Limb (tissue), 2 donors: ENCODE data around the gene KCNQ5.
A peak's percentile ranks its signal among the peaks of the same experiment; 100 is the strongest.

ENCODE experiments used
- DNase-seq, 2 donors: peaks; one replicate each; pipeline ENCODE4 v3.0.0-alpha.2; 2016; ENCODE audit errors: extremely low spot score in 2 of 2

Gene KCNQ5

DNA sequence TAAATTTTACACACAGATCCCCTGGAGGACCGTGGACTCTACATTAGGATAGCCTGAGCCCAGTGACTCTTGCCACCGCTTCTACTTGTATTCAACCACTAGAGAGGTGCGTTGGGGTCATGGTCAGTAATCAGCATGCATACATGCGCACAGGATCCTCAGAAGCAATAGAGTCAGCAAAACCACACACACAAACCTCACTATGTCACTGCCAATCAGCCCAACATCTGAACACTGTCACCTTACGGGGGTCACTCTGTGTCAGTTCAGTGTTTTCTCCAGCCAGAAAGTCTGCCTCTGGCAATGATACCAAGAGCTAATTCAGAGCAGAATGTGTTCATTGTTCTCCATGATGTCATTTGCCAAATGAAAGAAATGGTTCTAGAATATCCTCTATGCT lies 378.1 kb downstream of the KCNQ5 start:
- no peak for DNase-seq

DNA sequence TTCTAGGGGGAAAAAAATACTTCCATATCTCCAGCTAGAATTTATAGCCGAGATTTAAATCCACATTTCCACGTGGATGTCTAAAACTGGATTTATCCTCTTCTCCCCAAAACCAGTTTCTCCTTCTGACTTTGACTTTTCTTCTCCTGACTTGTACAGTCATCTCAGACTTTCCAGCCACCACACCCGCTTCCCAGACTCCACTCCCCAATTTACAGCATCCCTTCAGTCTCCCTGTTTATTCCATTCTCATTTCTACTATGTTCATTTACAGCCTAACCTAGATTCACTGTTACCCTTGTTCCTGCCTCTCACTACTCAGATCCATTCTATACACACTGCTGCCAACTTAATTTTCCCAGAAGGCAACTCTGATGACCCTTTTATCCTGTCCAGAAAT lies 378.6 kb downstream of the KCNQ5 start:
- DNase-seq, result no peak

DNA sequence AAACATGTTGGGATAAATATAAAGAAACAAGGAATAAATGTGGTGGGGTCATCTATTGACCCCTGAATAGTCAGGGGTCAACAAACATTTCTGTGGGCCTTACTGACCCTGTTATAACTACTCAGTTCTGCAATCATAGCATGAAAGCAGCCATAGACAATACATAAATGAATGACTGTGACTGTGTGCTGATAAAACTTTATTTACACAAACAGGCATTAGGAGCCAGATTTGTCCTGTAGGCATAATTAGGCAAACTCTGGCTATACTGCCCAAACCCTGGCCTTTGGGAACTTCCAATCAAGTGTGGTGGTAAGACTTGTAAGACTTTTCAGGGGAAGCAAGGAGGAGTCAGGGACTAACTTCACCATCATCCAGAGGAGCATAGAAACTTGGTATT lies 380.7 kb downstream of the KCNQ5 start:
- no peak for DNase-seq

DNA sequence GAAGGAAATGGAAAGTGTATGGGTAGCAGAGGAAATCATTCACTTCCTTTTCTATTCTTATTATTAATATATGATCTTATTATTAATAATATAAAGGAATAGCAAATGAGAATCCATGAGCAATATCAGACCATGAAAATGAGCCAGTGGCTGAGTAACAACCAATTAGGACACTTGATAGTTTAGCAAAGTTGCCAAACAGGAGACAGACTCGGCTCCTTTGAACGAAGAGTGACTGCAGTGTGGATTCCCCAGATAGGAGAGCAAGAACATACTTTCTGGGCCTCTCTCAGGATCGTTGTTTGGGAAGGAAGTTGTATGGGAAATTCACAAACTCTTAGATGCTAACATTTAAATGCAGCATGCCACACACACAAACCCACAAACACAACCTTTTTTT lies 381.4 kb downstream of the KCNQ5 start:
- no peak for DNase-seq

DNA sequence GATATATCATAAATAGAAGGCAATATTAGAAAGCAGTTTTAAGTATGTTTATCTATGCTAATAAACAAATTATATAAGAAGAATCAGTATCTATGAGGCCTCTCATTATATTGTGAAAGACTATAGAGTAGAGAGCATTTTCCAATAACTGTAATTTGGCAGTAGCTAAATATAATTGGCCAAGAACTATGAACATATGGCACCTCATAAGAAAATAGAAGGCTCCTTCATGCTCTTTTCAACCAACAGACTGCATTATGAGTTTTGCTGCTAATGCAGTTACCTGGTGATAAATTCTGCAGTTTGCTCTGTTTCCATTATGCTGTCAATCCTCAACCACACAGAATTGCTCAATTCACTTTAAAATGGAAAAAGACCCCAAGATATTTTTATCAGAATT lies 382.4 kb downstream of the KCNQ5 start:
- no peak for DNase-seq

DNA sequence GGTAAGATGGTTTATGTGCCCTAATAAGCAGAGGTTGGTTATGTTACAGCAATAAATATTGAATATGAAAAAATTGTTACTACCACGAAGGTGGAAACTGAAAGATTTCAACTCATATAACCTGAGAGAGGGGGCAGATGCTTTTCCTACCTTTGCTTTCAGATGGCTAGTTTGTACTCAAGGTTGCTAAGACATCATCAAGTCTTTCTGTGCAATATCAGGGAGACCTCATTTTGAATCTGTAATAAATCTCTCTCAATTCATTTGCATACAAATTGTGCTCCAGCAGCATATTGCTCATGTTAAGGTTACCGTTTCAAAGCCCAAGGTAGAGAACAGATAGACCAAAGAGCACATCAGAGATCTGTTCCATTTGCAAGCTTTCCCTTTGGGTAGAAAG lies 383.0 kb downstream of the KCNQ5 start:
- no peak for DNase-seq

DNA sequence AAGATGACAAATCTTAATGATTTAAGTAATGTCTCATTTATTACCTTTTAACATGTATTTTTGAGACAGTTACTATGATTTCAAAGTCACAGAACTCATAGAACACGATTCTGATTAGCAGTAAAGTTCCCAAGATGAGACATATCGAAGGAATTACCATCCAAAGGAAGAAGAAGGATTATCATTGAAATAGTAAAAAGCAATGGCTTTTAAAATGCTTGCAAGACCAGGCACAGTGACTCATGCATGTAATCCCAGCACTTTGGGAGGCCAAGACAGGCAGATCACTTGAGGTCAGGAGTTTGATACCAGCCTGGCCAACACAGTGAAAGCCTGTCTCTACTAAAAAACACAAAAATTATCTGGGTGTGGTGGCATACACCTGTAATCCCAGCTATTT lies 384.3 kb downstream of the KCNQ5 start:
- DNase-seq, result no peak

DNA sequence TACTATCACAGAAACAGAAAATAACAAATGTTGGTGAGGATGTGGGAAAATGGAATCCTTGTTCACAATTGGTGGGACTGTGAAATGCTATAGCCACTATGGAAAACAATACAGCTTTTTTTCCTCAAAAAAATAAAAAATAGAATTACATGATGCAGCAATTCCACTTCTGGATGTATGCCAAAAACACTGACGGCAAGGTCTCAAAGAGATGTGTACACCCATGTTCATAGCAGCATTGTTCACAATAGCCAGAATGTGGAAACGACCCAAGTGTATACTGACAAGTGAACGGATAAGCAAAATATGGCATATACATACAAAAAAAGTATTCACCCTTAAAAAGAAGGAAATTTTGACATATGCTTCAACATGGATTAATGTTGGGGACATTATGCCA lies 390.1 kb downstream of the KCNQ5 start:
- no peak for DNase-seq

DNA sequence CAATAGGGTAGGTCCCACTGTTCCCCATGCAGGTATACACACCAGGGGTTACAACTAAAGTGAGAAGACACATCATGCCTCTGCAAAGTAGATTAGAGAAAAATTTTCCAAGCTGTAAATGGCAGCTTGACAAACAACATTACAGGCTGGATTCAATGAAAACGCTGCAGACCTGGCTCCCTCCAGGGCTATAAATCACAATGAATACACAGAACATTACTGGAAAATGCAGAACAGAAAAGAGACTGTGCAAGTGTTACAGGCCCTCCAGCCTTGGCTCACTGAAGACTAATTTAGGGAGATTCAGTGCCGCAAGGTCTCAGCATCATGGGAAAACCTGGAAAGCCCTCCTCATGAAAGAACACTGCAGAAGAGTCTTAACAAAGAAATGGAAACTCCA lies 395.6 kb downstream of the KCNQ5 start:
- peak; percentile 24 to 29 for DNase-seq

DNA sequence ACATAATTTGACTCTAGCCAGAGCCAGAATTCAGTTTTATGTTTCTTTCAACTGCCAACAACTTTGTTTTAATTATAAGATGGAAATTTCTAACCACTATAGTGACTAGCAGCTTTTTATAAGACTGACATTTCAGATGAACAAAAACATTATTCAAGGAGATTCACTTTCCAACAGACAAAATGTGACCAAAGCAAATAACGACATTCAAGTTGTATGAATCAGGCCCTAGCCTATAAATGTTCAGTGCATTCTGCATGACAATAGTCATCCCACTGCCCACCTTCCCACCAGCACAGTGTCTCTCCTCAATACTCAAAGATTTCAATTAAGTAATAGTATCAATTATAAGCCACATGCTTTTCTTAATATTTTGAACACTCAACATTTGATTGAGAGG lies 402.7 kb downstream of the KCNQ5 start:
- no peak for DNase-seq

DNA sequence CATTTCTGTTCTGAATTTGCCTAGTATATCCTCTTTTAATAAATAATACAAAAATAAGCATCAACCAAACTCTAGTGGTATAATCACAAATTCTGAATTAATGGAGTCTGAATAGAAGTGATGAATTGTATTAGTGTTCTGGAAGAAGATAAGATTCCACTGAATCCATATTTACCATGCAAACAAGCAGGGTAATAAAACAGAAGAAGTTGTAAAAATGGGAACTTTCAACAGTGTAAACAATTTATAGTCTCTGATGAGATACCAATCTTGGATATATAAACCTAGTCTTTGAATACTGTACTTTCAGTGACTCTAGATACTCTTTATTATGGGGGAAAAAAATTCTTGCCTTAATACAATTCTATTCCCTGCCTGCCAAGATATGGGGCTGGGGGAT lies 405.8 kb downstream of the KCNQ5 start:
- no peak for DNase-seq

DNA sequence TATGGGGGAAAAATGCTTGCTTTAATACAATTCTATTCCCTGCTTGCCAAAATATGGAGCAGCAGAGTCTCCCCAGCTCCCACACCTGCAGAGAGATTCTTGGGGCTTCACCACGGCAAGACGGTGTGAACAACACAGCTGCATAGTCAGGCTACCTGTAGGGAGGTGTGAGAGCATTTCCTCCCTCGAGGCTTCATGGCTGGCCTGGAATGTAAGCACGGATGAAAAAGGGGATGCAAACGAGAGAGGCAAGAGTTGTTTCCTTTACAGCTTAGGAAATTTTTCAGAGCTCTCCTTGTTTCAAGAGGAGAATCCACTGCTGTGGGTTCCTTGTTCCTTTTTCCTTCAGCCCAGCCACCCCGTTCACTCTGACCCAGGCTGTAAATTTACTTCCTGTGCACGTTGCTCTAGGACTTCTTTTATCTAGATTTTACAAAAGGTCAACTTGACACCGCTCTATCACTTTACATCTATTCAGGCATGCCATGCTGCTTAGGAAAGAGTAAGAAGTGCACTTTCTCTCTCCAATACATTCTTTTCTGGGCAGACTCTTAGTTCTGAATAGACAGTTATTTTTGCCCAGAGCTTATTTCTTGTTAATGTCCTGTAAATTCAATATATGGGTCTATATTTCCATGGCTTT lies 406.4 kb downstream of the KCNQ5 start:
- DNase-seq, result no peak

DNA sequence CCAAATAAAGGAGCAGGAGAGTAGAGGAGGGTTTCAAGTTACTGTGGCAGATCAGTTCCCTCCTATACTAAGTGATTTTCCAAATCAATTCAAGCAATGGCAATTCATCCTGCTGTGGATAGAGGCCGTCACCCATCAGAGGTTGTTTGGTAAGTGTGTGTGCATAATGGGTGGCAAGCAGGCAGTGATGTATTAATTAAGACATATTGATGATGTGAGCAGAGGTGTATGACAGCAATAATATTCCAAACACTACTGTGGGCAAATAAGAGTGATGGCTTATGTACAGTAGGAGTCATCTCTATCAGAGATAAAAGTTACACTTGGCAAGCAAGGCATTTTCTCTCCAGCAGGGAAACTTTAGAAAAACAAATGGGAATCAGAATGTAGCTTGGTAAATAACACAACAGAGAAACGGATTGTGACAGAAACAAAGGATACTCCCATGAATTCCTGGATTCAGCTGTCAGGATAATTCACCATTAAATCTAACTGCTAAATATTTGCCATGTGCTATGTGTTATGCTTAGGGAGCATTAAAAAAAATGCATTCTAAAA lies 407.1 kb downstream of the KCNQ5 start:
- no peak for DNase-seq

DNA sequence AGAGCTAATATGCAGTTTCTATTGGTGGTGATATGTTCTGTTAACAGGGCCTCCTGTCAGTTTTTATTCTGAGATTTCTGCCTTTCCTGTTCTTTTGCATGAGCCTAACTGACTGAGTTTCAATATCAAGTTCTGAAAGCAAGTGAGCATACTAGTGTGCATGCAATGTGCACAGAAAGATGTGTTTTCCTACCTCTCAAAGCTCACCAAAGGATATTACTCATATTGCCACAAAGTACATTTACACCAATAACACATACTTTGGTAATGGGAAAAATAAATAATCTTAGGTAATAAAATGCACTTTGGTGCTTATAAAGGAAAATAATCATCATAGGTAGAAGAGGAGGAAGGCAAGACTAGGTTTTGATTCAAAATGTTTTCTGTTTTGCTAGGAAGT lies 408.4 kb downstream of the KCNQ5 start:
- no peak for DNase-seq

DNA sequence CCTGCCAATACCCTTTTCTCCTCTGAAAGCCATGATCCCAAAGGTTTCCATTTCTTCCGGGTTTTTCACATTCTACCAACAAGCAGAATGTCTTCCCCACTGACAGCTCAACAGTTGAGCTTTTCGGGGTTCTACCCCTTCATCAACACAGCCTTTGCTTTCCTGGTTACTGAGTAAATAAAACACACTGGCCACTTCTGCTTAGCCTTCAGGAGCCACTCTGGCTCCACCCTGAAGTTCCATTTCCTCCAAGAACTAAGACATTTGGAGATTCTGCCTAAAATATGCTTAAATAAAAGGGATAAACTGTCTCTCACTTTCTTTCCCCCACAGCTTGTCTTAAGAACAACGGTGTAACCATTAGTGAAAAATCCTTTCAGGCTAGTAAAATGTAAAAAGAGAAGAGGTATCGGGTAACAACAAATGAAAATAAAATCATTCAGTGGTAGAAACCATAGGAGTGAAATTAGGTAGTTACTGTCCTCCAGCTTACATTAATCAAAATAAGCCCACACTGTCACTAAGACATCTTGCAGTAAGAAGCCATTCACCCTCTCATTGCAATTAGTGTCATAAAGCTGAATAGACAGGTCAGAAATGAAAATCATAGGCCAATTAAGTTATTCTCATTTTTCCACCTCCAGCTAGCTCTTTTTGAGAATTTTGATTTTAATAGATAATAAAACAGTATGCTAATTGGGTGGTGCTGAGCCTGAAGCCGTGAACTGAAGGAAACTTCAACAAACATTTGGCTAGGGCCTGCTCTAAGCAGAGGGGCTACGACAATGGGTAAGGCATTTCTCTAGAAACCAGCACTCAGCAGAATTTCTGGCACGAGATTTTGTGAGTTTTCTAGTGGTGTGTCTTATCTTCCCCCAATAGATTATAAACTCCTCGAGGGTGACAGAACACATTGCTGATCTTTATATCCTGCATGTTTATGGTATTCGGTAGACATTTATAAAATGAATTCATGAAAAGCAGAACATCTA lies 409.2 kb downstream of the KCNQ5 start:
- DNase-seq, result no peak

DNA sequence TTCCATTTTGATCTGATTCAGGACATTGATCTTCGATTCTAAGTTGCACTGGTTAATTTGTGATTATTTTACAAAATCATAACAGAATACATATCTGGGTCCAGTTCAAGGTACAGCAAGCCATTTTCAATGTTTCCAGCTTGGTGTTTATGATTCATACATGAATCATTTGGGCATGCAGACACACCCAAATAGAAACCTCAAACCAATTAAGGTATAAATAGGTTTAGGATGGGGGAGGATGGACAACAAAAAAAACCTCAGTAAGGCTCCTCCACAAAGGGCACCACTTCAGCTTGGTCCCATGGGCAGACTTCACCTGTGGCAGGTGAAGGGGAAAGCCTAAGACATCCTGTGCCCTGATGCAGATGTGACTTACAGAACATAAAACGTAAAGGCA lies 410.7 kb downstream of the KCNQ5 start:
- no peak for DNase-seq

DNA sequence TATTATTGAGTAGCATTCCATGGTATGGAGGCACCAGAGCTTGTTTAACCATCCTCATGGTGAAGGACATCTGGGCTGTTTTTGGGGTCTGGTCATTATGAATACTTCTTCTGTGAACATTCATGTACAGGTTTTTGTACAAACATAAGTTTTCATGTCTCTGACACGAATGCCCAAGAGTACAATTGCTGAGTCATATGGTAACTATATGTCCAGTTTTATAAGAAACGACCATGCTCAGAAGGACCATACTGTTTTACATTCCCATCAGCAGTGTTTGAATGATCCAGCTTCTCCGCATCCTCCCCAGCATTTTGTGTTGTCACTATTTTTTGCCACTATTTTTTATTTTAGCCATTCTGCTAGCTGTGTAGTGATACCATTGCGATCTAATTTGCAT lies 414.8 kb downstream of the KCNQ5 start:
- no peak for DNase-seq

DNA sequence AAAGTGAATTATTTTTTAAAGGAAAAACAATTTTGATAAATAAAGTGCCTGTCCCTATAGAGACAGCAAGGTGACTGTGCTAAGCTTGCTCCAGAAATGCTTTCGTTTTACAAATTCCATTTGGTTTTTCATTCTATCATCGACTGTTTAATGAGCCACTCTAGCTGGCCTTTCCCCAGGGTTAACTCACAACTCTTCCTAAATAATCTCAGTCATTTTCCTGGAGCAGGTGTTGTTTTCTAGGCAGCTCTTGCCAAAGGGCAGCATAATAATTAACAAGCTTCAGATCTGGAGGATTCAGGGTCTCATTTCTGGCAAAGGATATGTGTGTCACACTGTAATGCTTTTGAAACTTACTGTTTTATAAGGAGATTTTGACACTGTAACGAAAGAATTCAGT lies 419.2 kb downstream of the KCNQ5 start:
- no peak for DNase-seq

DNA sequence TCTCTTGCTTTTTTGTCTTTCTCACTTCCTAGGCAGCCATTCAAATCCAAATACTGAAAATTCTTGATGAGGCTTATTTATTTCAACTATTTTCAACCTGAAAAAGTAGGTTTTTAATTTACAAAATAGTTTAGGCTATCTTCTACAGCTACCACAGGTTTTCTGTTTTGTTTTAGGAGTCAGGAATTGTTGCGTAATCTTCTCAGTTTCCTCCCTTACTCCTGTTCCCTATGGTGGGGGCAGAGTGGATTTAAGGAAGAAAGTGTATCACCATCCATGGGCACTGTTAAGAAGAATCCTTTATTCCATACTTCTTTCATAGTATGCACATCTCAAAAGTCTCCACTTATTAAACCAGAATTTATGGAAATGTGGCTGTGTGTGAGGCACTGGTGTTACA lies 421.0 kb downstream of the KCNQ5 start:
- no peak for DNase-seq

DNA sequence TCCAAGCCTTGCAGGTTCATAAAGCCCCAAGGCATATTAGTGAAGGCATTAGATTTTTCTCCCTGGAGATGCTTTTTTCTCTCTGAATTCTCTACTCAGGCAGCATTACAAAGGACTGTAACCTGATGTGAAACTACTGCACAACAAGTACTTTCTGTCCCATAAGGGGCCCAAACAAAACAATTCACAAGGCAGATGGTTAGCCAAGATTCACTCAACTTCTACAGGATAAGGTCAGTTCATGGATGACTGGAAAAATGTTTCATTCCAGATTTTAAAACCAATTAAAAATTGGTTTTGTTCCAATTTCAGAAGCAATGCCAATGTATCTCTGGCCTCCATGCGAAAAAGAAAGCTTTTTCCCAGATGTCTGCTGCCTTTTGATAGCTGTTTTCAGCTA lies 421.6 kb downstream of the KCNQ5 start:
- no peak for DNase-seq

DNA sequence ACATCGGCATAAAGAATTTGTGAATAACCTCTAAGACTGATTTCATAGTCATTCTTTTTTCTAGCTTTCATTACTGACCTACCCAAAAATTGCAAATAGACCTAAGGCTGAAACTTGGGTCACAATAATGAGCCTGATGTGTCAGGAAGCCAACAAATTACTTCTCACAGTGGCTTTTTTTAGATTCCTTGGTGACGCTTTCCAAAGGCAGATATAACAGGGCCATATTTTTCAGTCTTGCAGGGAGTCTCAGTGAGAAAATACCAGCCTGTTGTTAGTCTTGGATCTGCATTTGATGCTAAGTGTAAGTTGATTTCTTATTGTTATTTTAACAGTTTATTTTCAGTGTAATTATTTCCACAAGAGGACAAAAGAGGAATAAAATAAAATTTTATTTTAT lies 423.7 kb downstream of the KCNQ5 start:
- no peak for DNase-seq

DNA sequence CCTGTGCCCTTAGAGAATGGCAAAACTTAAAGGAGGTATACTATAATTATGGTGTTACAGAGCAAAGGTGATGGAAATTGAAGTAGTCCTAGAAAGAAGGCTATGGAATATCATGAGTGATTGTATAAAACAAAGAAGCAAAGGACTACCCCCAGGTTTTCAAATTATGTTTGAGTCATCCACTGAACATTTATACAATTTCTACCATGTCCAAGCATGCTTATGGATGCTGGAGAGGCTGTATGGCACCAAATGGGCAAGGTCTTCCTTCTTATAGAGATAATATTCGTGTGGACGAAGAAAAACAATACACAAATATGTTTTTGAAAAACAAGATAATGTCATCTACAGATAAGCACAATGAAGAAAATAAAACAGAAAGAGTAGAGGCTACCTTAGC lies 425.9 kb downstream of the KCNQ5 start:
- no peak for DNase-seq
